Activated T-cell treated with anti-CD3 and anti-CD28 coated beads for 48 hours (primary cell): Measurements from ENCODE around the gene DDB1.

Experiments
- DNase-seq: peaks from one replicate; pipeline ENCODE4 v3.0.0-alpha.2; 2020; ENCODE audit warnings: low read depth

The DDB1 gene

GRCh38 chr11:61336171-61336935, 3.4 kb upstream of the DDB1 start:
- peak; percentile 82 for DNase-seq

GRCh38 chr11:61335355-61335710, 2.4 kb upstream of the DDB1 start:
- no peak for DNase-seq

GRCh38 chr11:61334434-61335354, 1.8 kb upstream of the DDB1 start:
- no peak for DNase-seq

- peak; percentile 19 for DNase-seq
Measured at GRCh38 chr11:61333550-61334433, 887 bp upstream of the DDB1 start.

GRCh38 chr11:61332281-61332796, 566 bp downstream of the DDB1 start:
- no peak for DNase-seq

GRCh38 chr11:61331651-61332050, 1.3 kb downstream of the DDB1 start:
- no peak for DNase-seq

- DNase-seq: no peak
Measured at GRCh38 chr11:61329871-61330270, 3.0 kb downstream of the DDB1 start.

GRCh38 chr11:61328351-61328750, 4.6 kb downstream of the DDB1 start:
- DNase-seq: no peak

GRCh38 chr11:61327669-61328071, 5.2 kb downstream of the DDB1 start:
- no peak for DNase-seq

- no peak for DNase-seq
Measured at GRCh38 chr11:61325649-61326414, 7.1 kb downstream of the DDB1 start.

GRCh38 chr11:61315260-61315659, 17.6 kb downstream of the DDB1 start:
- no peak for DNase-seq

- DNase-seq: no peak
Measured at GRCh38 chr11:61310749-61311148, 22.2 kb downstream of the DDB1 start.

- no peak for DNase-seq
Measured at GRCh38 chr11:61309739-61310138, 23.2 kb downstream of the DDB1 start.

- no peak for DNase-seq
Measured at GRCh38 chr11:61309141-61309540, 23.8 kb downstream of the DDB1 start.

- DNase-seq: no peak
Measured at GRCh38 chr11:61307354-61307753, 25.6 kb downstream of the DDB1 start.

GRCh38 chr11:61306221-61306620, 26.7 kb downstream of the DDB1 start:
- no peak for DNase-seq

- DNase-seq: no peak
Measured at GRCh38 chr11:61305417-61305816, 27.5 kb downstream of the DDB1 start.

GRCh38 chr11:61303725-61304124, 29.2 kb downstream of the DDB1 start:
- no peak for DNase-seq

GRCh38 chr11:61302550-61302949, 30.4 kb downstream of the DDB1 start:
- no peak for DNase-seq

- DNase-seq: no peak
Measured at GRCh38 chr11:61298663-61299244, 34.2 kb downstream of the DDB1 start.

- DNase-seq: no peak
Measured at GRCh38 chr11:61297746-61298145, 35.2 kb downstream of the DDB1 start.
